A172 (cell line): ENCODE results near the gene TRIM71. TPM values are rescaled to one million over a fixed set of nuclear protein-coding genes. Genes with fewer than 3 reads are reported as not detected.
A peak's percentile ranks its signal among the peaks of the same experiment; 100 is the strongest.
"Not testable (repeated sequence)": the region's sequence is repeated elsewhere in the genome, so short reads cannot be mapped to it uniquely, and the experiment has no call there.

ENCODE experiments used
- DNase-seq: peaks from one replicate; pipeline ENCODE4 v3.0.0-alpha.2; 2015; ENCODE audit warnings: low spot score
- total RNA-seq: library from RNA; depleted of rRNA; stranded (reverse); fragments of >200 nt; shearing (Covaris generic); gene quantifications from 2 replicates; pipeline ENCODE4 v1.2.3, GENCODE V29; 2014

The TRIM71 gene
- total RNA-seq, 1 experiment from 2014 or later, result 0.05 TPM

- no peak for DNase-seq
Observed at GRCh38 chr3:32819551-32820348, 2.0 kb downstream of the TRIM71 start.

- no peak for DNase-seq
Observed at GRCh38 chr3:32820430-32820829, 2.6 kb downstream of the TRIM71 start.

- DNase-seq, result no peak
Observed at GRCh38 chr3:32820971-32821685, 3.3 kb downstream of the TRIM71 start.

- no peak for DNase-seq
Observed at GRCh38 chr3:32821686-32822296, 4.0 kb downstream of the TRIM71 start.

- DNase-seq, result no peak
Observed at GRCh38 chr3:32822609-32823498, 5.1 kb downstream of the TRIM71 start.

- DNase-seq, result not testable (repeated sequence)
Observed at GRCh38 chr3:32823641-32824184, 5.9 kb downstream of the TRIM71 start.

GRCh38 chr3:32825601-32826375, 8.0 kb downstream of the TRIM71 start:
- DNase-seq, result no peak

GRCh38 chr3:32831062-32831461, 13.3 kb downstream of the TRIM71 start:
- no peak for DNase-seq

GRCh38 chr3:32831791-32832190, 14.0 kb downstream of the TRIM71 start:
- DNase-seq, result no peak

GRCh38 chr3:32832193-32832592, 14.4 kb downstream of the TRIM71 start:
- no peak for DNase-seq

GRCh38 chr3:32835049-32835371, 17.2 kb downstream of the TRIM71 start:
- no peak for DNase-seq

- no peak for DNase-seq
Observed at GRCh38 chr3:32835961-32836360, 18.2 kb downstream of the TRIM71 start.

- no peak for DNase-seq
Observed at GRCh38 chr3:32836601-32837000, 18.8 kb downstream of the TRIM71 start.

- DNase-seq, result no peak
Observed at GRCh38 chr3:32837366-32837765, 19.6 kb downstream of the TRIM71 start.

- no peak for DNase-seq
Observed at GRCh38 chr3:32837789-32838188, 20.0 kb downstream of the TRIM71 start.

GRCh38 chr3:32839714-32840085, 21.9 kb downstream of the TRIM71 start:
- no peak for DNase-seq

- no peak for DNase-seq
Observed at GRCh38 chr3:32840086-32840841, 22.5 kb downstream of the TRIM71 start.

GRCh38 chr3:32841341-32841740, 23.5 kb downstream of the TRIM71 start:
- DNase-seq, result no peak

GRCh38 chr3:32841867-32842470, 24.2 kb downstream of the TRIM71 start:
- DNase-seq, result peak; percentile 53

- peak; percentile 17 for DNase-seq
Observed at GRCh38 chr3:32842531-32842931, 24.7 kb downstream of the TRIM71 start.
